ENCODE results near the gene ELP4.

GRCh38 chr11:31770011-31770700, 260.6 kb downstream of the ELP4 start:
- TF ChIP-seq POLR2A (IDR thresholded peaks at IDR 0.05; ENCODE audit: low read depth, low read length): no peak
- no peak for TF ChIP-seq POLR2AphosphoS5 (IDR thresholded peaks at IDR 0.05; ENCODE audit: low read depth, low read length)
- no peak for TF ChIP-seq TAF1 (IDR thresholded peaks at IDR 0.05; ENCODE audit: low read depth, low read length)
- no peak for TF ChIP-seq POU2F2 (IDR thresholded peaks at IDR 0.05; ENCODE audit: low read depth, low read length)
- TF ChIP-seq SPI1 (IDR thresholded peaks at IDR 0.05; ENCODE audit: low read depth, low read length): no peak
- no peak for TF ChIP-seq PAX5 (IDR thresholded peaks at IDR 0.05; ENCODE audit: insufficient read depth, low read length, severe bottlenecking)
